Stimulated activated CD4-positive, alpha-beta T cell treated with anti-CD3 and anti-CD28 coated beads, TNF-alpha, amount 100 ng/mL, for 48 hours (primary cell): Measurements from ENCODE around the gene KIAA1328.

Experiments used
- DNase-seq, 3 donors: peaks; one replicate each; pipeline ENCODE4 v3.0.0-alpha.2; 2020; ENCODE audit warnings: low read depth in 3 of 3

KIAA1328 gene

GRCh38 chr18:37252854-37253393 is 424.0 kb downstream of the KIAA1328 start:
- DNase-seq, result no peak

GRCh38 chr18:37253394-37254235 is 424.7 kb downstream of the KIAA1328 start:
- DNase-seq, result no peak

GRCh38 chr18:37254236-37254754 is 425.4 kb downstream of the KIAA1328 start:
- DNase-seq, result no peak

GRCh38 chr18:37254973-37255372 is 426.0 kb downstream of the KIAA1328 start:
- no peak for DNase-seq

GRCh38 chr18:37258131-37258530 is 429.2 kb downstream of the KIAA1328 start:
- DNase-seq, result no peak

- DNase-seq, result no peak
Measured at GRCh38 chr18:37258819-37259218, 429.9 kb downstream of the KIAA1328 start.

- no peak for DNase-seq
Measured at GRCh38 chr18:37259711-37260110, 430.8 kb downstream of the KIAA1328 start.

- no peak for DNase-seq
Measured at GRCh38 chr18:37260367-37261093, 431.6 kb downstream of the KIAA1328 start.

GRCh38 chr18:37261246-37261840 is 432.4 kb downstream of the KIAA1328 start:
- DNase-seq, result no peak

GRCh38 chr18:37261988-37262387 is 433.1 kb downstream of the KIAA1328 start:
- DNase-seq, result no peak

GRCh38 chr18:37264956-37265355 is 436.0 kb downstream of the KIAA1328 start:
- DNase-seq, result no peak

GRCh38 chr18:37265382-37265781 is 436.5 kb downstream of the KIAA1328 start:
- DNase-seq, result no peak

- DNase-seq, result no peak
Measured at GRCh38 chr18:37266290-37266689, 437.4 kb downstream of the KIAA1328 start.

- DNase-seq, result peak; percentile 4 to 41 (median 13)
Measured at GRCh38 chr18:37270038-37270665, 441.2 kb downstream of the KIAA1328 start.

- no peak for DNase-seq
Measured at GRCh38 chr18:37270666-37271052, 441.7 kb downstream of the KIAA1328 start.

GRCh38 chr18:37272226-37272625 is 443.3 kb downstream of the KIAA1328 start:
- no peak for DNase-seq

GRCh38 chr18:37272841-37273240 is 443.9 kb downstream of the KIAA1328 start:
- no peak for DNase-seq

- no peak for DNase-seq
Measured at GRCh38 chr18:37274309-37275236, 445.6 kb downstream of the KIAA1328 start.

GRCh38 chr18:37275237-37275741 is 446.4 kb downstream of the KIAA1328 start:
- DNase-seq, result no peak
